SW 1271 (cell line): ENCODE measurements around the gene KAZN.

ENCODE experiments used
- DNase-seq, 2 experiments: peaks; one replicate each; lab custom pipeline; 2025; lab: John Stamatoyannopoulos, UW

The KAZN gene

GRCh38 chr1:14590411-14591180 lies 7.9 kb upstream of the KAZN start:
- no peak for DNase-seq

GRCh38 chr1:14591600-14591999 lies 6.9 kb upstream of the KAZN start:
- DNase-seq = no peak

DNA sequence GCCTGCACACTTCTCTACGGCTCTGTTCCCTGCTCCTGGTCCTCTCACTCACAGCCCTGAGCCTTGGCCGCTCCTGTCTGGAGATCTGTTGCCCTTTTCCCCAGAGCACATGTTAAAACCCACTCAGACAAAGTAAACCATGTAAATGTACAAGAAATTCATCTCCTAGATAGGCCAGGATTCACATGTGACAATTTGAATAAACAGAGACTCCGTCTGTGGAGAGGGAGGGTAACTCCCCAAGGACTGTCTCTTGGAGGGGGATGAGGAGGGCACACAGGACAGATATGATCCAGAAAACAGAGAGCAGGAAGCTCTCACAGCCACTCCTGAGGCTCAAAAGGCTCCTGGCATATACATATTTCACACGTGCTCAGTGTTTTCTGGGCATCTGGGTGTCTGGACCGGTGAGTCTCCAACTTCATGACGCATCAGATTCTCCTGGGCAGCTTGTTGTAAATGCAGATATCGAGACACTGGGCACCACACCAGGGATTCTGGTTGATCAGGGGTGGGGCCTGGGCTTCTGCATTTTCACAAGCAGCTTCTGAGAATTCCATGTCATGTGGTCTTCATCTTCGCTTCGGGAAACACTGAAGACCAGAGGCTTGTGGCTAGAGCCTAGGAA lies 6.4 kb upstream of the KAZN start:
- no peak for DNase-seq

- no peak for DNase-seq
Measured at GRCh38 chr1:14593302-14593701, 5.2 kb upstream of the KAZN start.

GRCh38 chr1:14594045-14594444 lies 4.4 kb upstream of the KAZN start:
- no peak for DNase-seq

- no peak for DNase-seq
Measured at GRCh38 chr1:14596591-14596990, 1.9 kb upstream of the KAZN start.

- no peak for DNase-seq
Measured at GRCh38 chr1:14597343-14598006, 1.0 kb upstream of the KAZN start.

DNA sequence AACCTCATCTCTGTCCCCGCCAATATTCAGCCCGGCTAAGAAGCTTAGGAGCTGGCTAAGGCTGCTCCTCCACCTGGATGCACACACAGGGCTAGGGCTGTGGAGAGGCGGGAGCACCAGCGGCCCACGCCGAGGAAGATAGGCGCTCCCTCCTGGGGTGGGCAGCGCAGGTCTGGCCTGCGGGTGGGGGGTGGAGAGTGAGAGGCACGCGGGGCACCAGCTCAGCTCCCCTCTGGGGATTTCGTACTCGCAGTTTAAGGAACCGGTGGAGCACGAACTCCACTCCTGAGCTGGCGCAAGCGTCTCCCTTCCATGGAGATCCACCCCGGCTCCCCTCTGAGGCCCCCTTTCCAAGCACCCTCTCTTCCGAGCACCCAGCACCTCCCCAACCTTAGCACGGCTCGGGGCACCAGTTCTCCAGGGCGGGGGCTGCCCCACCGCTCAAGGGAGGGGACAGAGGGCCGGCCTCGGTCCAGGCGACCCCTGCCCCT lies 433 bp upstream of the KAZN start:
- no peak for DNase-seq

DNA sequence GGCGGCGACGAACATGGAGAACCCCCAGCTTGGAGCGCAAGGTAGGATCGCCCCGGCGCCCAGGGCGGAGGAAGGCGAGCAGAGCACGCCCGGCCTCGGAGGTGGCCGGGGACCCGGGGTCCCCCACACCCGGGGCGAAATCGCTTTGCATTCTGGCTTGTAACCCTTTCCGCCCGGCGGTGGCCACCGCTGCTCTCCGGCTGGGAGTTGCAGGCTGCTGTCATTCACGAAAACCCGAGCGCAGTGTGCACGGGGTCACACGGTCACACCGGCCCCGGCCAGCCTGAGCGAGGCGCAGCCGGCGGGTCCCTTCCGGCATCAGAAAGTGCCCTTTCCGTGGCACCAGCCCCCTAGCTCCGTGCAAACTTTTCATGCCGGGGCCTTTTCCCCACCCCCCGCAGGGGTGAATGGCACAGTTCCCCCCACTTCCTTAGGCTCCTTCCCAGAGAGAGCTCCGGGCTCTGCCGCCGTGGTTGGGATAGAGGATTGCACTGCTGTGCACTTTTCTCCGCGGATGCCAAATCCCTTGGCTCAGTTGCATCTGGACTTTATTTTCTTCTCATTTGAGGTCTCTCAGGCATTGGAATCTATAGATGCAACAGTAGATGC lies 802 bp downstream of the KAZN start:
- no peak for DNase-seq

DNA sequence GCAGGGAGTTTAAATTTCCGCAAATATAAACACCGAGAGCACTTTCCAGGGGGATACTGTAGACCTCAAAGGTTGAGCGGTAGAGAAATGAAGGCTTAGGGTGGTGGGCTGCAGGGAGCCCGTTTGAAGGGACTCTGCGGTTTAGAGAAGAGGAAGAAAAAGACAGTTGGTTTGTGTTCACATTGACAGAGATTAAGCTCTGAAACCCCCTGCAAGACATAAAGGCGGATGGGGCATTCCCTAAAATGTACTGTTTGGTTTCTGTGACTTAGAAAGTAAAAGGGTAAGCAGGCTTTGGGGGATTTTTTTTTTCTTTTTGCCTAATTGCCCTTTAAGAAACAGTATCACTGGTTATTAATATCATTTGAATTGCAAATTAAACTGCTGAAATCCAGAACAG lies 1.3 kb downstream of the KAZN start:
- no peak for DNase-seq

- no peak for DNase-seq
Measured at GRCh38 chr1:14600405-14601112, 2.1 kb downstream of the KAZN start.

DNA sequence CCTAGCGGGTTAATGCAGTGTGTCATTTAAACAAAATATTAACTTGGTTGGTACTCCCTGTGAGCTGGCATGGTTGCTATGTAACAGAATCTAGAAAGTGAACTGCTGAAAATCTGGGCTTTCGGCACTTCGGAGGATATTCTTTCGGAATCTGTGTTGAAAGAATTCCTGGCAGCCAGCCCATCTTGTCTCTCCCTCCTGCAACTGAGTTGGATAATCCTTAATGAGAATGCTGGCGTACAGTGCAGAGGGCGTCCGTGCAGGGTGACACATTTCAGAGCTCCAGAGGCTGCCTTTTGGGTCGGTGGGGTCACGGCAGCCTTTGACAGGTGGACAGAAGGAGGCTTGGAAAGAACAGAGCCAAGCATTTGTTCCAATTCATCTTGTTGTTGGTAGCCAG lies 3.7 kb downstream of the KAZN start:
- no peak for DNase-seq

- DNase-seq = no peak
Measured at GRCh38 chr1:14603645-14604044, 5.2 kb downstream of the KAZN start.

DNA sequence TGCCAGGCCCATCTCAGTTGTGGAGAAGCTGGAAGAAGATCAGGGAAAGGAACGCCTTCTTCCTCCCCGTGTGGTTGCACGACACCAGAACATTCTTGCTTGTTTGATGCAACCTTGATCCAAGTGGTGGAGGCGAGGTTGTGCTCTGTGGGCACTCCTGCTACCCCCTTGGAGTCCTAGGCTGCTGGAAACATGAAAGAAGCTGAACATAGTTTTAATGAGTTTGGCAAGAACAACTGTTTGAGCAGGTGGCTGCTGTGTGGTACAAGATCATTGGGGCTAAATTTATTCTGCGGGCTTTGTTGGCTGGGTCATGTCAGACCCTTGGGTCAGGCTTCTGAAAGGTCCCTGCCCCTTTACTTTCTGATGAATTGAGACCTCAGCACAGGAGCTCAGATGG lies 5.9 kb downstream of the KAZN start:
- no peak for DNase-seq

GRCh38 chr1:14605945-14606344 lies 7.5 kb downstream of the KAZN start:
- DNase-seq = no peak

DNA sequence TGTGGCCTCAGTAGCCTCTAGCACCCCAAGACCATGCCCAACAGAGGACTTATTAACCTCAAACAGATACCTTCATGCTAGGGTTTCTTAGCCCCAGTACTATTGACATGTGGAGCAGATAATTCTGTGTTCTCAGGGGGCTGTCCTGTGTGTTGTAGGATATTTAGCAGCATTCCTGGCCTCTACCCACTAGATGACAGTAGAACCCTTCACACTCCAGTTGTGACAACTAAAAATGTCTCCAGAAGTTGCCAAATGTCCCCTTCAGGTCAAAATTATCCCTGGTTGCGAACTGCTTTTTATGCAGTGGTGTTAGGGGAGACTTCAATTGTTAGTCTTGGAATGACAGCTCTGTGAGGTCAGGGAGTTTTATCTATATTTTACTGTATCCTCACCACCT lies 8.1 kb downstream of the KAZN start:
- no peak for DNase-seq

DNA sequence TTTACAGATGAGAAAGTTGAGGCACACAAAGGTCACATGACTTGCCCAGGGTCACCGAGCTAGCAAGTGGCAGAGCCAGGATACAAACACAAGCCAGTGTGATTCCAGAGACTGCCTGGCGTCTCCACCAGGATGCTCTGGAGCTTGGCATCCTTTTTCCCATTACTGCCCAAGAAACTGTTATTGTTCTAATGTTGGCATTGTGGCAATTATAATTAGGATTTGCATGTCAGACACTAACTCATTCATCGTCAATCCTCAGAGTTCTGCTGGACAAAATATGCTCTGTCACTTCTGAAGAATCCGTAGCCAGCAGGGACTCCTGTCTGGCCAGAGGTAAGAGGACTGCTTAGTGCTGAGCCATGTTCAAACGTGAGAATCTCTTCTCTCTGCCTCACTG lies 8.8 kb downstream of the KAZN start:
- no peak for DNase-seq

DNA sequence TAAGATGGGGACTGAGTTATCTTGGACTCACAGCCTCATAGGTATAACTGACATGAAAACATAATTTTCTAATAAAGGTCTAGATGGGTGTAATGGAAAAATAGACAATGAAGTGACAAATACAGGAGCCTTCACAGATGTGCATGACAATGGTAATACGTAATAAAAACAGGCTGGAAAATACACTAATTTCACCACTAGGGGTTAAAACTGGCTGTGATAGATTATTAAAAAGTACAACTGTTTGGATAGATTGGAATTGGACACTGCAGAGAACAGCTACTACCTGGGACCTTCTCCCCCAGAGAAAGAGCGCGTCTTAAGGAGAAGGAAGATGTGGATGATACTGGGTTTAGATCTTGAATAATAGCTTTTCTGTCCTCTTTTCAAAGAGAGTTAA lies 9.8 kb downstream of the KAZN start:
- DNase-seq = no peak

GRCh38 chr1:14610761-14611160 lies 12.3 kb downstream of the KAZN start:
- no peak for DNase-seq

- no peak for DNase-seq
Measured at GRCh38 chr1:14611792-14612191, 13.3 kb downstream of the KAZN start.

DNA sequence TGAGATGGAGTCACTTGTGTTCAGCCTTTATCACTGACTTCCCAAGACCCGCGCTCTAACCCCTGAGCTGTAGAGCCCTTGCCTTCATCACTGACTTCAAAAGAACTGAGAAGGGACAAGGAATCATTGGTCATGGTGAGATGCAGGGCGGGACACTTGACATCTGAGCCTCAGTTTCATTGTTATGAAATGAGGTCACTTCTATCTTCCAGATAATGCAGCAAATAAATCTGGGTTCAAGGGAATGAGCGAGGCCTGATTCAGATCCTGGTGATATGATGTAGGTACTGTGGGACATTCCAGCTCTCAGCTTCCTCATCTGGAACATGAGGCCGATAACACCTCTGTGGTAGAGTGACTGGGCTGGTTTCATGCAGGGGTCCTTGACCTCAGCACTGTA lies 13.8 kb downstream of the KAZN start:
- no peak for DNase-seq

DNA sequence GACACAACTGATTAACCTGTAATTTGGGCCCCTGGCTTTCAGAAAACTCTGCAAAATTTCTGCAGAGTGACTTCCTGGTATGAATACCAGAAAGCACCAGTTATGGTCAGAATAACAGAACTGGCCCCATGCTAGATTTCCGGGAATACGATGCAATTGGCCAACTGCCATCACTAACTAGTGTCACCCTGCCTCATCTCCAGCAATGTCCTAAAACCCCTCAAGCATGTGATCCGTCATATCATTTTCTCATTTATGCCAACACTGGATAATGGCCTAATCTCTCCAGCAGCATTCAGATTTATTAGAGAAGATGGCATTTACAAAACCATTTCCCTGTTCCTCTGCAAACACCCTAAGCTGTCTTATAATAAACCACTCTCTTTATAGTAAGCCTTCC lies 15.4 kb downstream of the KAZN start:
- no peak for DNase-seq
